Sigmoid colon (tissue), 7 donors: Measurements from ENCODE around the gene LAMTOR4. TPM values are rescaled to one million over a fixed set of nuclear protein-coding genes. Genes with fewer than 3 reads are reported as not detected.

Experiments used
- DNase-seq: peaks from one replicate; pipeline ENCODE4 v3.0.0-alpha.2; 2019
- H3K27ac ChIP-seq, 4 donors: fragments of 200-600 bp; sonication (generic); one replicate each; pipeline ENCODE4 v1.5.1; 2016 to 2019; ENCODE audit warnings: mild to moderate bottlenecking in 1 of 4
- H3K27me3 ChIP-seq, 3 donors: fragments of 200-600 bp; sonication (generic); one replicate each; pipeline ENCODE4 v1.5.1; 2019; ENCODE audit warnings: mild to moderate bottlenecking in 1 of 3
- H3K36me3 ChIP-seq, 4 donors: fragments of 200-600 bp; sonication (generic); one replicate each; pipeline ENCODE4 v1.5.1; 2016 to 2019
- H3K4me1 ChIP-seq, 4 donors: fragments of 200-600 bp; sonication (generic); one replicate each; pipeline ENCODE4 v1.5.1; 2017 to 2019
- H3K4me3 ChIP-seq, 4 donors: fragments of 200-600 bp; sonication (generic); one replicate each; pipeline ENCODE4 v1.5.1; 2017 to 2019; ENCODE audit warnings: mild to moderate bottlenecking in 2 of 4, moderate library complexity in 1 of 4
- H3K9me3 ChIP-seq, 4 donors: fragments of 200-600 bp in 3 of 4; sonication (generic) in 3 of 4; one replicate each; pipeline versions ENCODE4 v1.5.1 to v1.6.1; 2013 to 2019
- EP300 ChIP-seq, 4 donors: sonication (generic); formaldehyde crosslinking; IDR thresholded peaks; one replicate each; pipeline ENCODE4 v1.6.1; 2017; ENCODE audit warnings: antibody characterized with exemption in 4 of 4
- POLR2A ChIP-seq, 2 donors: fragments of 450-650 bp; IDR thresholded peaks; one replicate each; pipeline ENCODE4 v1.6.1; 2016; ENCODE audit warnings: antibody characterized with exemption in 2 of 2, mild to moderate bottlenecking in 2 of 2, moderate library complexity in 2 of 2
- POLR2AphosphoS5 ChIP-seq, 4 donors: sonication (generic); formaldehyde crosslinking; IDR thresholded peaks; one replicate each; pipeline ENCODE4 v1.6.1; 2017; ENCODE audit warnings: antibody characterized with exemption in 4 of 4
- whole genome bisulfite sequencing, 2 donors: extraction: QIAGEN DNeasy Blood & Tissue Kit; methylation state at CpG; one replicate each; pipeline ENCODE4 v1.1.7; 2013; 5-methylcytosine and 5-hydroxymethylcytosine counted together
- intact Hi-C: fragments of 100-400 bp; cut with DNase I; formaldehyde crosslinking; loops from one replicate; pipeline ENCODE4 v1.15.1; 2023
- polyA plus RNA-seq, 3 donors: library from polyadenylated mRNA; stranded (reverse); fragments of 200-250 nt; gene quantifications; one replicate each; pipeline ENCODE4 v1.2.3, GENCODE V29; 2013
- total RNA-seq, 4 donors: library from RNA; depleted of rRNA; stranded (reverse); fragments of >200 nt; gene quantifications; one replicate each; pipeline ENCODE4 v1.1.0, GENCODE V29; 2016
- TF ChIP-seq, protein P1 (sequence below), 4 experiments: fragments of 450-650 bp in 3 of 4; fragments of 200-600 bp in 1 of 4; IDR thresholded peaks; one replicate each; pipeline ENCODE4 v1.5.1; 2016 to 2019; ENCODE audit warnings: antibody characterized with exemption in 4 of 4, mild to moderate bottlenecking in 3 of 4, moderate library complexity in 2 of 4
- donor health status: healthy with polysubstance abuse.
- donor health status: Bipolar disorder and iron deficiency.
- donor health status: healthy.

The LAMTOR4 gene
- total and polyA plus RNA-seq, 7 donors = 222 to 626 (median 309) TPM

DNA sequence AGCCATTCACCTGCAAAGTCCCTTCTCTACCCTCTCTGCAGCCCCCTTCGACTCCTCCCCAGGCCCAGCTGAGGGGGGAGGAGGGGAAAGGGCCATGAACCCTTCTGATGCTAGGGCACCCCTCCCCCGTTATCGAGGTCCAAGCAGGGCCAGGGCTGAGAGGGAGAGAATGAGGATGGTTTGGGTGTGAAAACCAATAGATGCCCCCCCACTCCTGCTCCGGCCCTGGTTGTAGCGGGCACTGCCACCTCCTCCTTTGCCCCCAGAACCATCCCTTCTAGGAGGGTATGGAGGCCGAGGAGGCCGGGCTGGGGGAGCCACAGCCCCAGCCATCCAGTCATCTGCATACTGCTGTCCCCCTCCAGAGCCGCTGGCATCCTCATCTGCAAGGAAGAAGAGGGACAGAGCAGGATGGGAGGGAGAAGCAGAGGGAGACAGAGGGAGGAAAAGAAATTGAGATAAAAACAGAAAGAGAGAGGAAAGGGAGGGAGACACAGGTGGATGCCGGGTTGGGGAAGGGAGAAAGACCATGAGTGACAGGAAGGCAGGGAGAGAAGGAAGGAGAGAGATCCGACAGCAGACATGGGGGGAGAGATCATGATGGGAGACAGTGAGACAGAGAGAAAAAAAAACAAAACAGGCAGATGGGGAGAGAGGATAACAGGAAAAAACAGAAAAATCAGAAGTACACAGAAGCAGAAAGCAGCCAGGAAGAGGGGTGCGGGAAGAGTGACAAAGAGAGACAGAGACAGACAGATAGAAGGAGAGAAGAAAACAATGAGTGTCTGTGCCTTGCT, 21.6 kb downstream of the LAMTOR4 start:
- H3K4me3 ChIP-seq = no peak overlapping the region
- H3K27ac ChIP-seq = no peak overlapping the region
- H3K4me1 ChIP-seq = peaks cover 0 to 36% (median 30%) of the 10 kb centered on the region in 4 donors
- peaks cover 0 to 21% (median 13%) of the 10 kb centered on the region in 3 donors for H3K27me3 ChIP-seq
- no peaks in the 10 kb centered on the region for H3K9me3 ChIP-seq
- H3K36me3 ChIP-seq = no peaks in the 10 kb centered on the region
- 91 to 92% methylated on average over 11 of the region's 11 CpGs for WGBS, 2 donors
- TF ChIP-seq EP300 (IDR thresholded peaks at IDR 0.05) (no peak), POLR2A (IDR thresholded peaks at IDR 0.05) (no peak), POLR2AphosphoS5 (IDR thresholded peaks at IDR 0.05) (no peak)
- TF ChIP-seq, protein P1, sequence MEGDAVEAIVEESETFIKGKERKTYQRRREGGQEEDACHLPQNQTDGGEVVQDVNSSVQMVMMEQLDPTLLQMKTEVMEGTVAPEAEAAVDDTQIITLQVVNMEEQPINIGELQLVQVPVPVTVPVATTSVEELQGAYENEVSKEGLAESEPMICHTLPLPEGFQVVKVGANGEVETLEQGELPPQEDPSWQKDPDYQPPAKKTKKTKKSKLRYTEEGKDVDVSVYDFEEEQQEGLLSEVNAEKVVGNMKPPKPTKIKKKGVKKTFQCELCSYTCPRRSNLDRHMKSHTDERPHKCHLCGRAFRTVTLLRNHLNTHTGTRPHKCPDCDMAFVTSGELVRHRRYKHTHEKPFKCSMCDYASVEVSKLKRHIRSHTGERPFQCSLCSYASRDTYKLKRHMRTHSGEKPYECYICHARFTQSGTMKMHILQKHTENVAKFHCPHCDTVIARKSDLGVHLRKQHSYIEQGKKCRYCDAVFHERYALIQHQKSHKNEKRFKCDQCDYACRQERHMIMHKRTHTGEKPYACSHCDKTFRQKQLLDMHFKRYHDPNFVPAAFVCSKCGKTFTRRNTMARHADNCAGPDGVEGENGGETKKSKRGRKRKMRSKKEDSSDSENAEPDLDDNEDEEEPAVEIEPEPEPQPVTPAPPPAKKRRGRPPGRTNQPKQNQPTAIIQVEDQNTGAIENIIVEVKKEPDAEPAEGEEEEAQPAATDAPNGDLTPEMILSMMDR (IDR thresholded peaks at IDR 0.05) = no peak
- intact Hi-C loops = no loop called here
- DNase-seq = no peak

DNA sequence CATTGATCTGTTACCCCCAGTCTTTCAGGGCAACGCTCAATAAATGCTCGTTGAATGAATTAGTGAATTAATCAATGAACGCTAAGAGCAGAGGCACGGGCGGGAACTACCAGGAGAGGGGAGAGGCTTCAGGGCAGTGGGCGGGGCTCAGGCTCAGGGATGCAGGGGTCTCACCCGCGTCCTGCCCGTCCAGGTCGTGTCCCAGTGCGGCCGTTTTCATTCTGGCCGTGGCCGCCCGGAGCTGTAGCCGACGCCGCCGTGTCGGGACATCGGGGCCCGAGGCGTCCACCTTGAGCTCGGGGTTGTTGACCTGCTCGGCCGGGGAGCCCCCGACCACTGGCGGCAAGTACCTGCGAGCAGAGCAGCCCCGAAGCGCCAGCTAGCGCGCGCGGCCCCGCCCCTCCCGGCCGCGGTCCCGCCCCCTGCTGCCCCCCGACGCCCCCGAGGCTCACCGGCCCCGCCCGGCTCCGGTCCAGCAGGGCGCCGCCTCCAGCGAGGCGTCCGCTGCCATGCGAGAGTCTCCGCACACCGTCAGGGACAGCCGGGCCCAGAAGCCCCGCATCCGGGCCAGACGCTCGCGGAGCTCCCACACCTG, 22.5 kb downstream of the LAMTOR4 start:
- 2 to 4% methylated on average over 61 of the region's 61 CpGs for WGBS, 2 donors
- intact Hi-C loops = no loop called here
- TF ChIP-seq POLR2AphosphoS5 (IDR thresholded peaks at IDR 0.05) (no peak), POLR2A (IDR thresholded peaks at IDR 0.05) (no peak), EP300 (IDR thresholded peaks at IDR 0.05) (no peak)
- TF ChIP-seq, protein P1 (IDR thresholded peaks at IDR 0.05) = no peak
- H3K27me3 ChIP-seq = peaks cover 0 to 21% (median 13%) of the 10 kb centered on the region in 3 donors
- peak overlapping the region; percentile 6 to 52 (median 44) for H3K4me3 ChIP-seq
- no peaks in the 10 kb centered on the region for H3K9me3 ChIP-seq
- H3K36me3 ChIP-seq = no peaks in the 10 kb centered on the region
- DNase-seq = no peak
- H3K4me1 ChIP-seq = peaks cover 0 to 36% (median 30%) of the 10 kb centered on the region in 4 donors
- no peak overlapping the region for H3K27ac ChIP-seq

DNA sequence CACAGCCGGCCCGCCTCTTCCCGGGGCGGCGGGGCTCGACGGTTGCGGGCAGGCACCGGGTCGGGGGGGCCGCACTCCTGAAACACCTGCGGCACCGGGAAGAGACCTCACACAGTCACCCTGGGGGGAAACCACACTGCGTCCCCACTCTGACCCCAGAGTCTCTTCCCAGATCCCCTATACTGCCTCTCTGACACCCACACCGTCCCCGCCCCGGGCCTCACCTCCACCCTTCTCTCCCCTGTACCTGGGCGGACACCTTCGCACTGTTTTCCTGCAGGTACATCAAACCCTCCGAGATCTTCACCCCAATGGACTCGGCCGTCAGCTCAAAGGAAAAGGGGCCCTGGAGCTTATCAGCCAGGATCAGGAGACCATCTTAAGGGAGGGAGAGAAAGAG, 23.1 kb downstream of the LAMTOR4 start:
- WGBS, 2 donors = 10 to 17% methylated on average over 22 of the region's 22 CpGs
- Histone ChIP-seq H3K27ac (no peak overlapping the region), H3K4me3 (peak overlapping the region; percentile 6 to 52 (median 44)), H3K9me3 (no peaks in the 10 kb centered on the region), H3K36me3 (no peaks in the 10 kb centered on the region), H3K27me3 (peaks cover 0 to 21% (median 13%) of the 10 kb centered on the region in 3 donors), H3K4me1 (peaks cover 0 to 40% (median 31%) of the 10 kb centered on the region in 4 donors)
- intact Hi-C loops = no loop called here
- TF ChIP-seq POLR2AphosphoS5 (IDR thresholded peaks at IDR 0.05) (no peak), EP300 (IDR thresholded peaks at IDR 0.05) (no peak), POLR2A (IDR thresholded peaks at IDR 0.05) (no peak)
- TF ChIP-seq, protein P1 (IDR thresholded peaks at IDR 0.05) = no peak
- no peak for DNase-seq

- H3K9me3 ChIP-seq = no peaks in the 10 kb centered on the region
- peaks cover 0 to 35% (median 24%) of the 10 kb centered on the region in 4 donors for H3K4me1 ChIP-seq
- H3K4me3 ChIP-seq = no peak overlapping the region
- DNase-seq = no peak
- TF ChIP-seq POLR2A (IDR thresholded peaks at IDR 0.05) (no peak), POLR2AphosphoS5 (IDR thresholded peaks at IDR 0.05) (no peak), EP300 (IDR thresholded peaks at IDR 0.05) (no peak)
- TF ChIP-seq, protein P1 (IDR thresholded peaks at IDR 0.05) = no peak
- intact Hi-C loops = no loop called here
- H3K36me3 ChIP-seq = no peaks in the 10 kb centered on the region
- H3K27ac ChIP-seq = no peak overlapping the region
- 83 to 91% methylated on average over 11 of the region's 11 CpGs for WGBS, 2 donors
- peaks cover 0 to 21% (median 13%) of the 10 kb centered on the region in 3 donors for H3K27me3 ChIP-seq
Measured at GRCh38 chr7:100173806-100174495, 25.2 kb downstream of the LAMTOR4 start.
